ENCODE data around the gene ZBTB7C.

ZBTB7C gene

GRCh38 chr18:48176909-48177308 is 232.3 kb downstream of the ZBTB7C start:
- H3K4me1 ChIP-seq (ENCODE audit: control insufficient read depth in 1 of 2, insufficient read depth in 2 of 2, low read length in 2 of 2), result no peaks in the 10 kb centered on the region
- no peaks in the 10 kb centered on the region for H3K36me3 ChIP-seq (ENCODE audit: control insufficient read depth in 1 of 2, insufficient read depth in 2 of 2, low read length in 2 of 2)
- no peak overlapping the region for H3K4me3 ChIP-seq (ENCODE audit: low read depth in 1 of 2, low read length in 2 of 2)
- no peaks in the 10 kb centered on the region for H3K9me3 ChIP-seq (ENCODE audit: control insufficient read depth in 1 of 2, low read length in 2 of 2)
- H3K27me3 ChIP-seq (ENCODE audit: low read depth, low read length), result no peaks in the 10 kb centered on the region
- no peak overlapping the region for H3K27ac ChIP-seq (ENCODE audit: low read length)

- Histone ChIP-seq H3K4me1 (ENCODE audit: control insufficient read depth in 1 of 2, insufficient read depth in 2 of 2, low read length in 2 of 2) (no peaks in the 10 kb centered on the region), H3K36me3 (ENCODE audit: control insufficient read depth in 1 of 2, insufficient read depth in 2 of 2, low read length in 2 of 2) (no peaks in the 10 kb centered on the region), H3K27ac (ENCODE audit: low read length) (no peak overlapping the region), H3K4me3 (ENCODE audit: low read depth in 1 of 2, low read length in 2 of 2) (no peak overlapping the region), H3K9me3 (ENCODE audit: control insufficient read depth in 1 of 2, low read length in 2 of 2) (no peaks in the 10 kb centered on the region), H3K27me3 (ENCODE audit: low read depth, low read length) (no peaks in the 10 kb centered on the region)
Measured at GRCh38 chr18:48173557-48173956, 235.6 kb downstream of the ZBTB7C start.

- Histone ChIP-seq H3K4me1 (ENCODE audit: control insufficient read depth in 1 of 2, insufficient read depth in 2 of 2, low read length in 2 of 2) (peaks cover 0 to 1% of the 10 kb centered on the region in 2 donors), H3K4me3 (ENCODE audit: low read depth in 1 of 2, low read length in 2 of 2) (no peak overlapping the region), H3K27me3 (ENCODE audit: low read depth, low read length) (no peaks in the 10 kb centered on the region), H3K36me3 (ENCODE audit: control insufficient read depth in 1 of 2, insufficient read depth in 2 of 2, low read length in 2 of 2) (no peaks in the 10 kb centered on the region), H3K9me3 (ENCODE audit: control insufficient read depth in 1 of 2, low read length in 2 of 2) (no peaks in the 10 kb centered on the region), H3K27ac (ENCODE audit: low read length) (no peak overlapping the region)
Measured at GRCh38 chr18:48172226-48173006, 236.8 kb downstream of the ZBTB7C start.

- peaks cover 7 to 8% of the 10 kb centered on the region in 2 donors for H3K4me1 ChIP-seq (ENCODE audit: control insufficient read depth in 1 of 2, insufficient read depth in 2 of 2, low read length in 2 of 2)
- no peak overlapping the region for H3K27ac ChIP-seq (ENCODE audit: low read length)
- no peaks in the 10 kb centered on the region for H3K9me3 ChIP-seq (ENCODE audit: control insufficient read depth in 1 of 2, low read length in 2 of 2)
- H3K27me3 ChIP-seq (ENCODE audit: low read depth, low read length), result no peaks in the 10 kb centered on the region
- no peaks in the 10 kb centered on the region for H3K36me3 ChIP-seq (ENCODE audit: control insufficient read depth in 1 of 2, insufficient read depth in 2 of 2, low read length in 2 of 2)
- H3K4me3 ChIP-seq (ENCODE audit: low read depth in 1 of 2, low read length in 2 of 2), result no peak overlapping the region
Measured at GRCh38 chr18:48171490-48172188, 237.5 kb downstream of the ZBTB7C start.

GRCh38 chr18:48170651-48171050 is 238.5 kb downstream of the ZBTB7C start:
- H3K9me3 ChIP-seq (ENCODE audit: control insufficient read depth in 1 of 2, low read length in 2 of 2), result no peaks in the 10 kb centered on the region
- no peak overlapping the region for H3K27ac ChIP-seq (ENCODE audit: low read length)
- no peaks in the 10 kb centered on the region for H3K27me3 ChIP-seq (ENCODE audit: low read depth, low read length)
- no peak overlapping the region for H3K4me3 ChIP-seq (ENCODE audit: low read depth in 1 of 2, low read length in 2 of 2)
- H3K4me1 ChIP-seq (ENCODE audit: control insufficient read depth in 1 of 2, insufficient read depth in 2 of 2, low read length in 2 of 2), result peaks cover 9 to 12% of the 10 kb centered on the region in 2 donors
- no peaks in the 10 kb centered on the region for H3K36me3 ChIP-seq (ENCODE audit: control insufficient read depth in 1 of 2, insufficient read depth in 2 of 2, low read length in 2 of 2)

GRCh38 chr18:48168861-48169260 is 240.3 kb downstream of the ZBTB7C start:
- Histone ChIP-seq H3K4me1 (ENCODE audit: control insufficient read depth in 1 of 2, insufficient read depth in 2 of 2, low read length in 2 of 2) (peaks cover 12 to 16% of the 10 kb centered on the region in 2 donors), H3K36me3 (ENCODE audit: control insufficient read depth in 1 of 2, insufficient read depth in 2 of 2, low read length in 2 of 2) (no peaks in the 10 kb centered on the region), H3K9me3 (ENCODE audit: control insufficient read depth in 1 of 2, low read length in 2 of 2) (no peaks in the 10 kb centered on the region), H3K27me3 (ENCODE audit: low read depth, low read length) (no peaks in the 10 kb centered on the region), H3K27ac (ENCODE audit: low read length) (no peak overlapping the region), H3K4me3 (ENCODE audit: low read depth in 1 of 2, low read length in 2 of 2) (no peak overlapping the region)

GRCh38 chr18:48167897-48168253 is 241.3 kb downstream of the ZBTB7C start:
- no peak overlapping the region for H3K4me3 ChIP-seq (ENCODE audit: low read depth in 1 of 2, low read length in 2 of 2)
- H3K36me3 ChIP-seq (ENCODE audit: control insufficient read depth in 1 of 2, insufficient read depth in 2 of 2, low read length in 2 of 2), result no peaks in the 10 kb centered on the region
- H3K27me3 ChIP-seq (ENCODE audit: low read depth, low read length), result no peaks in the 10 kb centered on the region
- H3K27ac ChIP-seq (ENCODE audit: low read length), result peak overlapping the region; percentile 58
- no peaks in the 10 kb centered on the region for H3K9me3 ChIP-seq (ENCODE audit: control insufficient read depth in 1 of 2, low read length in 2 of 2)
- peaks cover 12 to 16% of the 10 kb centered on the region in 2 donors for H3K4me1 ChIP-seq (ENCODE audit: control insufficient read depth in 1 of 2, insufficient read depth in 2 of 2, low read length in 2 of 2)

- Histone ChIP-seq H3K27me3 (ENCODE audit: low read depth, low read length) (no peaks in the 10 kb centered on the region), H3K27ac (ENCODE audit: low read length) (peak overlapping the region; percentile 58), H3K36me3 (ENCODE audit: control insufficient read depth in 1 of 2, insufficient read depth in 2 of 2, low read length in 2 of 2) (no peaks in the 10 kb centered on the region), H3K4me3 (ENCODE audit: low read depth in 1 of 2, low read length in 2 of 2) (no peak overlapping the region), H3K4me1 (ENCODE audit: control insufficient read depth in 1 of 2, insufficient read depth in 2 of 2, low read length in 2 of 2) (peaks cover 12 to 23% of the 10 kb centered on the region in 2 donors), H3K9me3 (ENCODE audit: control insufficient read depth in 1 of 2, low read length in 2 of 2) (no peaks in the 10 kb centered on the region)
Measured at GRCh38 chr18:48166336-48166875, 242.8 kb downstream of the ZBTB7C start.

- Histone ChIP-seq H3K36me3 (ENCODE audit: control insufficient read depth in 1 of 2, insufficient read depth in 2 of 2, low read length in 2 of 2) (no peaks in the 10 kb centered on the region), H3K27me3 (ENCODE audit: low read depth, low read length) (no peaks in the 10 kb centered on the region), H3K9me3 (ENCODE audit: control insufficient read depth in 1 of 2, low read length in 2 of 2) (no peaks in the 10 kb centered on the region), H3K4me3 (ENCODE audit: low read depth in 1 of 2, low read length in 2 of 2) (no peak overlapping the region), H3K4me1 (ENCODE audit: control insufficient read depth in 1 of 2, insufficient read depth in 2 of 2, low read length in 2 of 2) (peaks cover 12 to 23% of the 10 kb centered on the region in 2 donors), H3K27ac (ENCODE audit: low read length) (no peak overlapping the region)
Measured at GRCh38 chr18:48165111-48165866, 243.9 kb downstream of the ZBTB7C start.

- Histone ChIP-seq H3K27me3 (ENCODE audit: low read depth, low read length) (no peaks in the 10 kb centered on the region), H3K27ac (ENCODE audit: low read length) (no peak overlapping the region), H3K4me3 (ENCODE audit: low read depth in 1 of 2, low read length in 2 of 2) (no peak overlapping the region), H3K9me3 (ENCODE audit: control insufficient read depth in 1 of 2, low read length in 2 of 2) (no peaks in the 10 kb centered on the region), H3K4me1 (ENCODE audit: control insufficient read depth in 1 of 2, insufficient read depth in 2 of 2, low read length in 2 of 2) (peaks cover 12 to 23% of the 10 kb centered on the region in 2 donors), H3K36me3 (ENCODE audit: control insufficient read depth in 1 of 2, insufficient read depth in 2 of 2, low read length in 2 of 2) (no peaks in the 10 kb centered on the region)
Measured at GRCh38 chr18:48164701-48165100, 244.5 kb downstream of the ZBTB7C start.

GRCh38 chr18:48164116-48164515 is 245.1 kb downstream of the ZBTB7C start:
- Histone ChIP-seq H3K27ac (ENCODE audit: low read length) (no peak overlapping the region), H3K4me3 (ENCODE audit: low read depth in 1 of 2, low read length in 2 of 2) (no peak overlapping the region), H3K36me3 (ENCODE audit: control insufficient read depth in 1 of 2, insufficient read depth in 2 of 2, low read length in 2 of 2) (no peaks in the 10 kb centered on the region), H3K27me3 (ENCODE audit: low read depth, low read length) (no peaks in the 10 kb centered on the region), H3K9me3 (ENCODE audit: control insufficient read depth in 1 of 2, low read length in 2 of 2) (no peaks in the 10 kb centered on the region), H3K4me1 (ENCODE audit: control insufficient read depth in 1 of 2, insufficient read depth in 2 of 2, low read length in 2 of 2) (peaks cover 12 to 23% of the 10 kb centered on the region in 2 donors)
